ENCODE data around the gene LYRM7.

Gene LYRM7

DNA sequence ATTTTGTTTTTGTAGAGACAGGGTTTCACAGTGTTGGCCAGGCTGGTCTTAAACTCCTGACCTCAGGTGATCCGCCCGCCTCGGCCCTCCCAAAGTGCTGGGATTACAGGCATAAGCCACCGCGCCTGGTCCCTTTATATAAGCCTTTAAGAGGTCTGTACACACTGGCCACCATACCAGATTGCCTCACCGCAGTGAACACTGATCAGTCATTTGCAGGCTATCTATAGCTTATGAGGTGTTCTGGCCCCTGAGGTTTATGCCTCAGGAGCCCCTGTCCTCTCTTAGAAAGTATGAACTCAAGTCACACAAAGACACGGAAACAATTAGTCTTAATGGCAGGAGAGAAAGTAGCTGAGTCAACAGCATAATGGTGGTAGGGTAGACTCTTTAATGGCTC, 20.3 kb upstream of the LYRM7 start:
- H3K27ac ChIP-seq, result no peak overlapping the region
- TF ChIP-seq, protein P1, sequence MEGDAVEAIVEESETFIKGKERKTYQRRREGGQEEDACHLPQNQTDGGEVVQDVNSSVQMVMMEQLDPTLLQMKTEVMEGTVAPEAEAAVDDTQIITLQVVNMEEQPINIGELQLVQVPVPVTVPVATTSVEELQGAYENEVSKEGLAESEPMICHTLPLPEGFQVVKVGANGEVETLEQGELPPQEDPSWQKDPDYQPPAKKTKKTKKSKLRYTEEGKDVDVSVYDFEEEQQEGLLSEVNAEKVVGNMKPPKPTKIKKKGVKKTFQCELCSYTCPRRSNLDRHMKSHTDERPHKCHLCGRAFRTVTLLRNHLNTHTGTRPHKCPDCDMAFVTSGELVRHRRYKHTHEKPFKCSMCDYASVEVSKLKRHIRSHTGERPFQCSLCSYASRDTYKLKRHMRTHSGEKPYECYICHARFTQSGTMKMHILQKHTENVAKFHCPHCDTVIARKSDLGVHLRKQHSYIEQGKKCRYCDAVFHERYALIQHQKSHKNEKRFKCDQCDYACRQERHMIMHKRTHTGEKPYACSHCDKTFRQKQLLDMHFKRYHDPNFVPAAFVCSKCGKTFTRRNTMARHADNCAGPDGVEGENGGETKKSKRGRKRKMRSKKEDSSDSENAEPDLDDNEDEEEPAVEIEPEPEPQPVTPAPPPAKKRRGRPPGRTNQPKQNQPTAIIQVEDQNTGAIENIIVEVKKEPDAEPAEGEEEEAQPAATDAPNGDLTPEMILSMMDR (IDR thresholded peaks at IDR 0.05), result no peak

DNA sequence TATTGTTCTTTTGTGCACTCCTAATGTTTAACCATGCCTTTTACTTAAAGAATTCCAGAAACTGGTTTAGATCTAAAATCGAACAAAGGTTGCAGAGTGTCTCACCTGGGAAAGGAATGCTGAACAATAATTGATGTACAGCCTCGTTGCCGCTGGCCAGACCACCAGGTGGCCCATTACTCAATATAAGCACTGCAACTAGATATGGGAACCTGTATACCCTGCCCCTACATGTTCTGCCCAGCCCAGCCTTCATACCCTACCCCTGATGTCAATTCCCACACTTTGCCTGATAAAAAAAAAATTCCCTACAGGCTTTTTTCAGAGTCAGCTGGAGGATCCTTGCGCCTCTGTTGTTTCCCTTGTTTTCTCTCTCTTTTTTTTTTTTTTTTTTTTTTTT, 19.5 kb upstream of the LYRM7 start:
- no peak overlapping the region for H3K27ac ChIP-seq
- TF ChIP-seq ZFX (IDR thresholded peaks at IDR 0.05; ENCODE audit: borderline replicate concordance), result no peak
- TF ChIP-seq, protein P1 (IDR thresholded peaks at IDR 0.05), result no peak

DNA sequence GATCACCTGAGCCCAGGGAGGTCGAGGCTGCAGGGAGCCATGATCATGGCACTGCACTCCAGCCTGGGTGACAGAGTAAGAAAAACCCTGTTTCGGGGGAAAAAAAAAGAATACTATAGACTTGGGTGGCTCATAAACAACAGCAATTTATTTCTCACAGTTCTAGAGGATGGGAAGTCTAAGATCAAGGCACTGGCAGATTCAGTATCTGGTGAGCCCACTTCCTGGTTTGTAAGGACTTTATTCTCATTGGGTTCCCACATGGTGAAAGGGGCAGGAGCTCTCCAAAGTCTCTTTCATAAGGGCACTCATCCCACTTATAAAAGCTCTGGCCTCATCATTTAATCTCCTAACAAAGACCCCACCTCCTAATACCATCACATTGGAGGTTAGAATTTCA, 14.4 kb upstream of the LYRM7 start:
- no peak for TF ChIP-seq ZFX (IDR thresholded peaks at IDR 0.05; ENCODE audit: borderline replicate concordance)
- TF ChIP-seq, protein P1 (IDR thresholded peaks at IDR 0.05), result no peak
- H3K27ac ChIP-seq, result no peak overlapping the region

GRCh38 chr5:131156957-131157356, 13.8 kb upstream of the LYRM7 start:
- TF ChIP-seq, protein P1 (IDR thresholded peaks at IDR 0.05), result no peak
- no peak for TF ChIP-seq ZFX (IDR thresholded peaks at IDR 0.05; ENCODE audit: borderline replicate concordance)
- no peak overlapping the region for H3K27ac ChIP-seq

GRCh38 chr5:131160134-131160533, 10.6 kb upstream of the LYRM7 start:
- TF ChIP-seq, protein P1 (IDR thresholded peaks at IDR 0.05), result no peak
- no peak for TF ChIP-seq ZFX (IDR thresholded peaks at IDR 0.05; ENCODE audit: borderline replicate concordance)

DNA sequence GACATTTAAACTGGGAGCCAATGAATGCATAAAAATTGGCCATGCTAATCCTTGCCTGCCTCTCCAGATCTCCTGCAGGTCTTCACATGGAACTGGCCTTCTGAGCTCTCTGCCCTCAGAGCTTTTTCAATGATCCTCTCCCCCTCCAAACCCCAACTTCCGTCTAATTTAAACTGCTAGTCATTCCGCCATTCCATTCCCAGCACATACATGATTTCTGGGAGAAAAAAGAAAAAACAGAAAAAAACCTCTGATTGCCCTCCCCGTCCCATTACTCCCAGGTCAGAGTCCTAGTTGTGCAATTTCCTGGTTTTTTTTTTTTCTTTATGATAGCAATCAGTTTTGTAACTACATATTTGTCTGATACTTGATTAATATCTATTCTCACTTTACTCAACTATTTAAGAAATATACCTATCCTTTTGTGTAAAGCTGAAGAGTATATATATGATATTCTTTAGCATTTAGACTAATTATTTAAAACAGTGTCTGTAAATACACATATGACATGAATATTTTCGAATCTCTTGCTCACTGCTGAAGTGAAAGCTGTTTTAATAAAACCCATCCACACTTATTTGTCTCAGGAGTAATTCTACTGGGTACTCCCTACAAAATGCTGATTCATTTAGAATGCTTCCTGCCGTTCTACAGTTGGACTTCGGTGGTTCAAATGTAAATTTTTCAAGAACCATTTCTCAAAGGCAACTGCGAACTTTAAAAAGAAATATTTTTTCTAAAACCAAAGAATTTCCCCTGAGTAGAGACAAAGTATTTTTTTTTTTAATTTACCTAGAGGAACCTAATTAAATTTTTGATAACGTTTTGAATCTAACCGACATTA, 7.2 kb upstream of the LYRM7 start:
- TF ChIP-seq, protein P1 (IDR thresholded peaks at IDR 0.05), result no peak
- TF ChIP-seq ZFX (IDR thresholded peaks at IDR 0.05; ENCODE audit: borderline replicate concordance), result no peak
- H3K27ac ChIP-seq, result peak overlapping the region; percentile 90

More at GRCh38 chr5:131160134-131160533, 10.6 kb upstream of the LYRM7 start:
- H3K27ac ChIP-seq, result 0 out of 2 replicates have a peak overlapping the region, but pooled peaks have one; percentile 9

Data from 22Rv1 (cell line).